Raji (cell line): Measurements from ENCODE around the gene NNMT.

ENCODE experiments used
- POLR2A ChIP-seq: IDR thresholded peaks from 2 replicates; pipeline ENCODE4 v1.6.1; 2011; ENCODE audit warnings: low read depth, low read length, control low read depth; ENCODE audit not compliant: insufficient read depth

Gene NNMT

DNA sequence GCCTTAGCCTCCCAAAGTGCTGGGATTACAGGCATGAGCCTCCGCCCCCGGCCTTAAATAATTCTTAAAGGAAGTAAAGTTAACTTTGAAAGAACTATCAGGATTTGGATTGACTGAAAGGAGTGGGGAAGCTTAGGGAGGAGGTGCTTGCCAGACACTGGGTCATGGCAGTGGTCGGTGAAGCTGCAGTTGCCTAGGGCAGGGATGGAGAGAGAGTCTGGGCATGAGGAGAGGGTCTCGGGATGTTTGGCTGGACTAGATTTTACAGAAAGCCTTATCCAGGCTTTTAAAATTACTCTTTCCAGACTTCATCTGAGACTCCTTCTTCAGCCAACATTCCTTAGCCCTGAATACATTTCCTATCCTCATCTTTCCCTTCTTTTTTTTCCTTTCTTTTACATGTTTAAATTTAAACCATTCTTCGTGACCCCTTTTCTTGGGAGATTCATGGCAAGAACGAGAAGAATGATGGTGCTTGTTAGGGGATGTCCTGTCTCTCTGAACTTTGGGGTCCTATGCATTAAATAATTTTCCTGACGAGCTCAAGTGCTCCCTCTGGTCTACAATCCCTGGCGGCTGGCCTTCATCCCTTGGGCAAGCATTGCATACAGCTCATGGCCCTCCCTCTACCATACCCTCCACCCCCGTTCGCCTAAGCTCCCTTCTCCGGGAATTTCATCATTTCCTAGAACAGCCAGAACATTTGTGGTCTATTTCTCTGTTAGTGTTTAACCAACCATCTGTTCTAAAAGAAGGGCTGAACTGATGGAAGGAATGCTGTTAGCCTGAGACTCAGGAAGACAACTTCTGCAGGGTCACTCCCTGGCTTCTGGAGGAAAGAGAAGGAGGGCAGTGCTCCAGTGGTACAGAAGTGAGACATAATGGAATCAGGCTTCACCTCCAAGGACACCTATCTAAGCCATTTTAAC lies at the start of gene NNMT:
Gene NNMT (plus strand): TSS at position 724 of the 929 bp plus-strand sequence. CDS start 158 bp downstream, at position 882.
- no peak for TF ChIP-seq POLR2A

DNA sequence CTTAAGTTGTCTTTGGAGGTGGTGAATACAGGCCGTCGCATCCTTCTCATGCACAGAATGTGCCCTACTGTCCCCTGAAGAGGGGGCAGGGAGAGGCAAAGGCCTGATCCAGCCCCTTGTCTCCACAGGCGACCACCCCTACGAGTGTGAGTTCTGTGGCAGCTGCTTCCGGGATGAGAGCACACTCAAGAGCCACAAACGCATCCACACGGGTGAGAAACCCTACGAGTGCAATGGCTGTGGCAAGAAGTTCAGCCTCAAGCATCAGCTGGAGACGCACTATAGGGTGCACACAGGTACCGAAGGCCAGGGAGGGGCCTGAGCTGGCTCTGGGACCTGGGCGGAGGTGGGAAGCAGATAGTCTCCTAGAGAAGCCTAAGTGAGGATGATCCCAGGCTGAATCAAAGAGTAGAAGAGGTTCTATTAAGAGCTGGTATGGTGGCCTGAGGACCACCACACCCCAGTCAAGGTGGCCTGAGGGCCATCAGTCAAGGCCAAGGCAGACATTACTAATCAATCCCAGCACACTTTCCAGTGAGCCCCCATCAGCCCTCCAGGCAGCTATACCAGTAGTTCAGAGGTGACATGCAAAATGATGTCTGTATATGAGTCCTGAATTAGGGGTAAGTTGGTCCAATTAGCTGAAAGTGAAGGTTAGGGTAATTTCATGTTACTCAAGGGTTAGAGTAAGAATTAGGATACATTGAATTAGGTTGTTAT lies 49.0 kb upstream of the NNMT start:
- no peak for TF ChIP-seq POLR2A

DNA sequence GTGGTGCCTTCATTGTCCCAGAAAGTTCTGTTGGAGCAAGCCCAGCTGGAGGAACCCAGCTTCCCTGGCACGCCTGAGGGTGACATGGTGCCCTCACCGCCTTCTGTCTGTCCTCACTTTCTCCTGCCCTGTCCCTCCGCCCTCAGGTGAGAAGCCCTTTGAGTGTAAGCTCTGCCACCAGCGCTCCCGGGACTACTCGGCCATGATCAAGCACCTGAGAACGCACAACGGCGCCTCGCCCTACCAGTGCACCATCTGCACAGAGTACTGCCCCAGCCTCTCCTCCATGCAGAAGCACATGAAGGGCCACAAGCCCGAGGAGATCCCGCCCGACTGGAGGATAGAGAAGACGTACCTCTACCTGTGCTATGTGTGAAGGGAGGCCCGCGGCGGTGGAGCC lies 46.0 kb upstream of the NNMT start:
- TF ChIP-seq POLR2A, result no peak

DNA sequence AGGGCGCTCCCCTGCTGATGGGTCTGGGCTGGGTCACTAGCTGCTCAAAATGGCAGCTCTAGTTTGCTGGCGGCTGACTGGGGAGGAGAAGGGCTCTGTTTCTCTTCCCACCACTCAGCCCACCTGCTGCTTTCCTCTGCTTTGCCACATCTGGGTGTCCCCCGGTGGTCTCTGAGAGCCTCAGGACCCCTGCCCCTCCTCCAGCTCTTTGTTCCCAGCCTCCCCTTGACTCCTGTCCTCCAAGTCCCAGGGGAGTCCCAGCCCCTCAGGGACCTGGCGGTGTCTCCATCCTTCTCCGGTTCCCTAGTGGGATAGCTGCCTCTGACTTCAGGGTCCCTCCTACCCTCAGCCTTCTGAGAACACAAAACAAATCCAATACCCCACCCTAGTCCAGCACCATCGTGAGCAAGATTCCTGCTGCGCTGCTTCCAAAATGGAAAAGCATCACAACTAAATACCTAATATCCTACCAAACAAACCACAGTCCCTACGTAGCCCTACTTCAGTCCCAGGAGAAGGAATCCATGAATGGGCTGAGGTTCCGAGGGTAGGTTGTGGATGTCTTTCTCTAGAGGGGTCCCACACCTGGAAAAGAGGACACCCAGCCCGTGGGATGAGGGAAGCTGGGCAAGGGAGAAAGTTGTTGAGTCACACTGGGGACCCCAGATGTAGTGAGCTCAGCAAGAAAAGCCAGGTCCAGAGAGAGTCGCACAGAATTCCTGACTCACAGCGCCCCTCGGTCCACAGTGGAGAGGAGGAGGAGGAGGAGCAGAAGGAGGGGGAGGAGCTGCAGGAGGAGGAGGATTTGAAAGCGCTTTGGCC lies 45.0 kb upstream of the NNMT start:
- TF ChIP-seq POLR2A, result no peak

DNA sequence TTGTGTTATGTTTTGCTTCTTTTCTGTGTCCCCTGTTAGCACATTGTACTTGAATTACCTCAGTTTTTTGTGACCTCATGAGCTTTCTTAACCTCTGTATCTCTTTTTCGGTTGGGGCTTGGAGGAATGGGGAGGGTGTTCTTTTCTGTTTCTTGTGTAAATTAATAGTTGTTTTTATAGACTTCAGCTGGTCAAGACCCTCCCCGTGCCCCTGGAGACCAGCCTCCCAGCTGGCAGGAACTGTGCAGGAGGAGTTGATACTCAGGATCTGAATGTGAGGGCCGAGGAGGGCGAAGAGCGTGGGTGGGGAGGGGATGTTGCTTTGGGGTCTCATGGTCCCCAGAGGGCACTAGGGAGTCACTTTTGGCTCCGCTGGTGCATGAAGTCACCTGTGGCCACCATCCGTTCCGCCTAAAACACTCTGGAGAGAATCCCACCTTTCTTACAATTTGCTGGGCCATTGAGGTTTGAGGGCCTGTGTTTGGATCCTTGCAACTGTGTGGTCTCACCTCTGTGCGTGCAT lies 44.3 kb upstream of the NNMT start:
- TF ChIP-seq POLR2A, result no peak

DNA sequence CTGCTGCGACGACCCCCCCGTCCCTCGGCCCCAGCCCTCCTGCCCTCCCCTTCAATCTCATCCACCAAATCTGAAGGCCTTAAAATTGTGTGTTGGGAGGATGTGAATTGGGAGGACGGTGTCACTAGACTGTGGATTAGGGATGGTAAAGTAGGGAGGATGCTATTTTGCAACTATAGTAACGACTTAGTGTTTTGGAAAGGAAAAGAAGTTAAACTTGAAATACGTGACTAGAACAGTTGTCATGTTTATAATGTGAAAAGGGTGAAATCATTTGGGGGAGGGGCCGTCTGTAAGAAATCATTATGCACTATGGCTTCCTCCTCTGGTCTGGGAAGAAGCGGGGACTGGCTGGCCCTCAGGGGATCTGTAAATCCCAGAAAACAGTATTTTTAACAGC lies 43.4 kb upstream of the NNMT start:
- no peak for TF ChIP-seq POLR2A

DNA sequence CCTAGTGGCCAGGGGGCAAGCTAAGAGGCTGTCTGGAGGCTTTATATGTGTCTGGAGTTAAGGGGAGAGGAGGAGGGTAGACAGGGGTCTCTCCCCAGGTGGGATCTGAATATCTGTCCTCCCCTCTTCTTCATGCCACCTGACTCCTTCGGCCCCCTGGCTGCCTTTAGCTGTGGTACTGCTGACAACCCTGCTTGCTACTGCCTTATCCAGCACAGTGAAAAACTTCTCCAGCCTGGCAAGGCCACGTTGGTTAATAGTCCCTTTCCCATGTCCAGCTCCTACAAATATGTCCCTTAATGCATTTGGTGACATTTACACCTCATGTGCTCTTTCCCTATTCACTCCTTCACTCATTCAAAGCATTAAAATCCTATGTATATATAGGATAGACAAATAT lies 42.4 kb upstream of the NNMT start:
- TF ChIP-seq POLR2A, result no peak

DNA sequence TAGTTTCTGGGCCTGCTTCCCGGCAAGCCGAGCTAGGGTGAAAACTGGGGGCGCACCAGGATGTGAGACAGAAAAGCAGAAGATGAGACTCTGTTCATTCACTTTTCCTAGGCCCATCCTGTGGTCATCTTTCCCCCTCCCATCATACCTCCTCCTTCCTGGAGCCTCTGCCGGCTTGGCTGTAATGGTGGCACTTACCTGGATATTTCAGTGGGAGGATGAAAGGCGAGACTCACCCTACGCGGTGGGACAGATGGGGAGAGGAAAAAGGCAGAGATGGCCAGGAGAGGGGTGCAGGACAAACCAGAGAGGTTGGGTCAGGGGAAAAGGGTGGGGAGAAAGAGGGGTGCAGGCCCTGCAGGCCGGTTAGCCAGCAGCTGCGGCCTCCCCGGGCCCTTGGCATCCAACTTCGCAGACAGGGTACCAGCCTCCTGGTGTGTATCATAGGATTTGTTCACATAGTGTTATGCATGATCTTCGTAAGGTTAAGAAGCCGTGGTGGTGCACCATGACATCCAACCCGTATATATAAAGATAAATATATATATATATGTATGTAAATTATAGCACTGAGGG lies 41.5 kb upstream of the NNMT start:
- TF ChIP-seq POLR2A, result no peak

DNA sequence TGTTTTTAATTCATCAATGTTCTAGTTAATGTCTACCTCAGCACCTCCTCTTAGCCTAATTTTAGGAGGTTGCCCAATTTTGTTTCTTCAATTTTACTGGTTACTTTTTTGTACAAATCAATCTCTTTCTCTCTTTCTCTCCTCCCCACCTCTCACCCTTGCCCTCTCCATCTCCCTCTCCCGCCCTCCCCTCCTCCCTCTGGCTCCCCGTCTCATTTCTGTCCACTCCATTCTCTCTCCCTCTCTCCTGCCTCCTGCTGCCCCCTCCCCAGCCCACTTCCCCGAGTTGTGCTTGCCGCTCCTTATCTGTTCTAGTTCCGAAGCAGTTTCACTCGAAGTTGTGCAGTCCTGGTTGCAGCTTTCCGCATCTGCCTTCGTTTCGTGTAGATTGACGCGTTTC lies 40.9 kb upstream of the NNMT start:
- TF ChIP-seq POLR2A, result no peak

DNA sequence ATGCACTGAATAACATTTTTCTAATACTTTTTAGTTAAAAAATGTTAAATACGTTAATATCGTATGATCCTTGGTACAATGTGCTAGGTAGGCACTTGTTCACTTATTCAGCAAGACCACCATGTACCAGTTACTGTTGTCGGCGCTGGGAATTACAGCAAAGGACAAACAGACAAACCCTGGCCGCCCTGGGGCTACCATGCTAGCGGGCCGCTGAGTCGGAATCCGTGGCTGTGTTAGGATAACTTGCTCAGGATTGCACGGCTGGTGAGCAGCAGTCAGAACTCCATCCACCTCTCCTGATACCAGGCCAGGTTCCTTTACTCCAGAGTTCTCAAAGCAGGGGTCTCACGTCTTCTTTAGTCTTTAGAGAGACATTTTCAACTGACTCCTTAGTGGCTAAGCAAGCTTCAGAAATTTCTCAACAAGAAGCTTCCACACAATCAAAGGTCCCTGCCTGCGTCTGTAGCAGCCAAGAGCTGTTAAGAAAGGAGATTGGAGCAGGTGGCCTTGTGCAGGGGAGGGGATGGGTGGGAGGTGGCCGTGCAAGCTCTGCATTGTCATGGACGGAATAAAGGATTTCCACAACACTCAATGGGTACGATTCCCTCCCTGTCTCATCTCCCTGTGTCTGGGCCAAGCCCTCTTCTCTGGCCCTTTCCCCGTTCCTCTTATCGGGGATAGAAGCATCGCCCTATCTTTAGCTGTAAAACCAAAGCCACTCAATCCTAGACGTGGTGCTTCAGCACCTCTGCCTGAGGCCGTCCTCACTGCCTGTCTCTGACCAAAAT lies 39.8 kb upstream of the NNMT start:
- TF ChIP-seq POLR2A, result no peak

DNA sequence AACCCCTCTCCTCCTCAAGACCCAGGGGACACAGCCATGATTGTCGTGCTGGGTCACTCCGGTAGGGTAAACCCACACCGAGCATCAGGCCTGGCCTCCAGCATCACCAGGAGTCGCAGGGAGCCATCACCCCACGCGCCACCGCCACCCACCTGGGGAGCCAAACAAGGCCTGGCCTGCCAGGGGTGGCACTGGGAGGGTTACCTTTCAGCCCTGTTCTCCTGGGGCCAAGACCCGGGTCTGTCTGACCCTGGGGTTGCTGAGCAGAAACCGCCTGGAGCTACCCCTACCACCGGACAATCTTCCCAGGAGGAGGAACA lies 39.3 kb upstream of the NNMT start:
- TF ChIP-seq POLR2A, result no peak

DNA sequence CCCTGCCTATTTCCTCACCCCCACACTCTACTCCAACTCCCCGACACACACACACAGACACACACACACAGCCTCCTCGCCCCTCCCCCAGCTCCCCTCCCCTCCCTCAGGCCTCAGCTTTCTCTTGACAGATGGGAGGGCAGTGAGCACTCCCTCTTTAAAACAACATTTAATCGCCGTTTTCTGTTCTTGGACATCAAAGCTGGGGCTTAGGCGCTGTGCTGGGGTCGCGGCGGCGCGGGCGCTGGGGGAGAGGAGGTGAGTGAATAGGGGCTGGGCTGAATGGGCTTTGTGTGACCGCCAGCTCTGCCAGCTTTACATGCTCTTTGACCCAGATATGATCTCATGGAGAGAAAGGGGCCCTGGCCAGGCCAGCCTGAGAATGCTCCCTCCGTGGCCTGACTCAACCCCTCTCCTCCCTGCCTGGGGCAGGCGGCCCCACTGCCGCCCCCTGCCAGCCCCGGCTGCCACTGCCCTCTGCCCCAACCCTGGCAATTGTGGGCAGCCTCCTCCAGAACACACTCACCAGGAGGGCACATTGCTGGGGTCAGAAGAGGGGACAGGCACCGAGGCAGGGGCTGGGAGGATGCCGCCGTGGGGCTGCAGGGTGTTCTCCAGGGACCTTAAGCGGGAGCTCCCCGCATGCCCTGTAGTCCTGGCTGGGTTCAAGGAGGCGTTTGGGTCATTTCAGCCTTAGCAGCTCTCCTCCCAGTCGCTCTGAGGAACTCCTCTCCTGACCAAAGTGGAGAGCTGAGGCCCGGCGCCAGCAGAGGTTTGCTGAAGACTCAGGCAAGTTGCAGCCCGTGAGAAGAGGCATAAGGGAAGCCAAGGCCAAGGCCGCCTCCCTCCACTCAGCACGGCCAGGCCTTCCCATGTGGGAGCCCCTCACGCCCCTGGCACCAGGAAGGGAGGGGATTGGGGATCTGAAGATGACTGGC lies 38.3 kb upstream of the NNMT start:
- TF ChIP-seq POLR2A, result no peak

DNA sequence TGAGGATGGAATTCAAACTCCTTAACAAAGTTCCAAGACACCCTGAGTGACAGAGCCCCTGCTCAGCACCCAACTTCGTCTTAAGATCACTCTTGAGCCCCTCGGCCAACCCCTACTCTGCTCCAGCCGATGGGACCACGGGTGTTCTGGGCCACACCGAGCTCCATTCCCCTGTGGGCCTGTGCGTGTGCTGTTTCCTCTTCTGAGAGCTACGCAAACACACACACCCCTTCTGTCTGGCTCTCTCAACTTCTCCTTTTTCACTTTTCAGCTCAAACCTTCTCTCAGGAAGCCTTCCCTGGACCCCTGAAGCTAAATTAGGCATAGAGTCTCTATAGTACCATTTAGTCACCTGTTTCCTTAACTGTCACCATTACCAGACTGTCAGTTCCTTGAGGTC lies 37.5 kb upstream of the NNMT start:
- TF ChIP-seq POLR2A, result no peak
